Osteocyte (in vitro differentiated cells): ENCODE results near the gene MAN2C1. TPM values are rescaled to one million over a fixed set of nuclear protein-coding genes. Genes with fewer than 3 reads are reported as not detected.
A peak's percentile ranks its signal among the peaks of the same experiment; 100 is the strongest.

ENCODE experiments used
- DNase-seq: peaks from one replicate; pipeline ENCODE4 v3.0.0; 2021; ENCODE audit warnings: mixed read lengths; ENCODE audit not compliant: unreplicated experiment; ENCODE audit errors: extremely low spot score
- H3K27ac Mint-ChIP-seq: one replicate; pipeline ENCODE4 v1.8.0; 2021; ENCODE audit warnings: mild to moderate bottlenecking, mixed read lengths; ENCODE audit not compliant: unreplicated experiment
- H3K27me3 Mint-ChIP-seq: one replicate; pipeline ENCODE4 v1.8.0; 2021; ENCODE audit warnings: mixed read lengths; ENCODE audit not compliant: unreplicated experiment
- H3K36me3 Mint-ChIP-seq: one replicate; pipeline ENCODE4 v1.8.0; 2021; ENCODE audit warnings: mixed read lengths; ENCODE audit not compliant: unreplicated experiment
- H3K4me1 Mint-ChIP-seq: one replicate; pipeline ENCODE4 v1.8.0; 2021; ENCODE audit warnings: mixed read lengths; ENCODE audit not compliant: unreplicated experiment
- H3K4me3 Mint-ChIP-seq: one replicate; pipeline ENCODE4 v1.8.0; 2021; ENCODE audit warnings: mild to moderate bottlenecking, moderate library complexity, mixed read lengths; ENCODE audit not compliant: unreplicated experiment
- H3K9me3 Mint-ChIP-seq: one replicate; pipeline ENCODE4 v1.8.0; 2021; ENCODE audit warnings: mixed read lengths; ENCODE audit not compliant: unreplicated experiment
- long read RNA-seq: library from polyadenylated mRNA; unstranded; transcript quantifications from one replicate; pipeline ENCODE4 v2.0.0, GENCODE V29; 2021
- total RNA-seq: library from RNA; stranded (reverse); gene quantifications from 2 replicates; pipeline ENCODE4 v1.2.1, GENCODE V29; 2021
- TF ChIP-seq, protein P1 (sequence below): fragments of 200-600 bp; sonication (generic); IDR thresholded peaks from 2 replicates; pipeline ENCODE4 v1.5.0; 2021; ENCODE audit warnings: antibody characterized with exemption, mild to moderate bottlenecking, moderate library complexity

The MAN2C1 gene
- total RNA-seq = 174 and 219 TPM in 2 replicates
- long read RNA-seq, transcript MAN2C1-201 (26 exons, 3,284 nt) = major isoform, 9 of 21 reads
- long read RNA-seq, partial matches to known transcripts = 5 of 21 reads
- long read RNA-seq, other reads (novel, unspliced or antisense) = 4 of 21 reads

- peaks cover 16% of the 10 kb centered on the region for H3K36me3 Mint-ChIP-seq
- H3K27me3 Mint-ChIP-seq = no peaks in the 10 kb centered on the region
- H3K9me3 Mint-ChIP-seq = no peaks in the 10 kb centered on the region
- H3K4me1 Mint-ChIP-seq = peaks cover 19% of the 10 kb centered on the region
- peak within 1 kb of the TSS; percentile 96 for H3K27ac Mint-ChIP-seq
- peak within 1 kb of the TSS; percentile 89 for H3K4me3 Mint-ChIP-seq
- TF ChIP-seq, protein P1, sequence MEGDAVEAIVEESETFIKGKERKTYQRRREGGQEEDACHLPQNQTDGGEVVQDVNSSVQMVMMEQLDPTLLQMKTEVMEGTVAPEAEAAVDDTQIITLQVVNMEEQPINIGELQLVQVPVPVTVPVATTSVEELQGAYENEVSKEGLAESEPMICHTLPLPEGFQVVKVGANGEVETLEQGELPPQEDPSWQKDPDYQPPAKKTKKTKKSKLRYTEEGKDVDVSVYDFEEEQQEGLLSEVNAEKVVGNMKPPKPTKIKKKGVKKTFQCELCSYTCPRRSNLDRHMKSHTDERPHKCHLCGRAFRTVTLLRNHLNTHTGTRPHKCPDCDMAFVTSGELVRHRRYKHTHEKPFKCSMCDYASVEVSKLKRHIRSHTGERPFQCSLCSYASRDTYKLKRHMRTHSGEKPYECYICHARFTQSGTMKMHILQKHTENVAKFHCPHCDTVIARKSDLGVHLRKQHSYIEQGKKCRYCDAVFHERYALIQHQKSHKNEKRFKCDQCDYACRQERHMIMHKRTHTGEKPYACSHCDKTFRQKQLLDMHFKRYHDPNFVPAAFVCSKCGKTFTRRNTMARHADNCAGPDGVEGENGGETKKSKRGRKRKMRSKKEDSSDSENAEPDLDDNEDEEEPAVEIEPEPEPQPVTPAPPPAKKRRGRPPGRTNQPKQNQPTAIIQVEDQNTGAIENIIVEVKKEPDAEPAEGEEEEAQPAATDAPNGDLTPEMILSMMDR = peak; percentile 86
- peak; percentile 96 for DNase-seq
These were observed at the start of gene MAN2C1 for GRCh38 chr15:75367913-75368688. Gene MAN2C1 (minus strand): TSS chr15:75368607. CDS start chr15:75368583, 24 bp downstream.

DNA sequence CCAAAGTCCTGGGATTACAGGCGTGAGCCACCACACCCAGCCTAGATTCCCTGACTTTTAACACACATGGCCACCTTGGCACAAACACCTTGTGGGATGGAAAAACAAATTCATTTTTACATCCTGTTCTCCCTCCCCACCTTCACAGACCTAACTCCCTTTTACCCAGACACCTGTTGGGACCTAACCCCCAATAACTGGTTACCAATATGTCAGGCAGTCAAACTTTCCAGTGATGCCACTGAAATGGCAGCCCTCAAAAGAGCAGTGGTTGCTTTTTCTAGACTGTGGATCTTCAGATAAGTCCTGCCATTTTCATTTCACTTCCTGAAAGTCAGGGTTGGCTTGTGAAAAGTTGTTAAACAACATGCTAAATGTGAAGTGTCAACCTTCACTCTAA is 48.2 kb upstream of the MAN2C1 start:
- TF ChIP-seq, protein P1 = no peak
- no peak overlapping the region for H3K27ac Mint-ChIP-seq
- no peak for DNase-seq
- H3K4me3 Mint-ChIP-seq = no peak overlapping the region
- H3K36me3 Mint-ChIP-seq = peaks cover 35% of the 10 kb centered on the region
- no peaks in the 10 kb centered on the region for H3K9me3 Mint-ChIP-seq
- no peaks in the 10 kb centered on the region for H3K27me3 Mint-ChIP-seq
- peaks cover 3% of the 10 kb centered on the region for H3K4me1 Mint-ChIP-seq

- Mint-ChIP-seq H3K4me3 (no peak overlapping the region), H3K27ac (no peak overlapping the region), H3K9me3 (no peaks in the 10 kb centered on the region), H3K27me3 (no peaks in the 10 kb centered on the region), H3K36me3 (peaks cover 65% of the 10 kb centered on the region), H3K4me1 (no peaks in the 10 kb centered on the region)
- no peak for DNase-seq
- TF ChIP-seq, protein P1 = no peak
These were observed 41.8 kb upstream of the MAN2C1 start for GRCh38 chr15:75410196-75410595.

GRCh38 chr15:75407083-75407482 is 38.7 kb upstream of the MAN2C1 start:
- Mint-ChIP-seq H3K4me3 (no peak overlapping the region), H3K27ac (no peak overlapping the region)

GRCh38 chr15:75403892-75404291 is 35.5 kb upstream of the MAN2C1 start:
- no peaks in the 10 kb centered on the region for H3K27me3 Mint-ChIP-seq
- TF ChIP-seq, protein P1 = no peak
- peaks cover 40% of the 10 kb centered on the region for H3K36me3 Mint-ChIP-seq

More at GRCh38 chr15:75407083-75407482, 38.7 kb upstream of the MAN2C1 start:
- H3K9me3 Mint-ChIP-seq = no peaks in the 10 kb centered on the region
- no peaks in the 10 kb centered on the region for H3K27me3 Mint-ChIP-seq
- TF ChIP-seq, protein P1 = no peak
- H3K36me3 Mint-ChIP-seq = peaks cover 55% of the 10 kb centered on the region
- H3K4me1 Mint-ChIP-seq = no peaks in the 10 kb centered on the region
- no peak for DNase-seq

More at GRCh38 chr15:75403892-75404291, 35.5 kb upstream of the MAN2C1 start:
- DNase-seq = no peak
- H3K4me3 Mint-ChIP-seq = no peak overlapping the region
- no peaks in the 10 kb centered on the region for H3K9me3 Mint-ChIP-seq
- H3K27ac Mint-ChIP-seq = no peak overlapping the region
- H3K4me1 Mint-ChIP-seq = no peaks in the 10 kb centered on the region
